OCI-M2 (cell line): ENCODE data around the gene ADH4.
"Not testable (repeated sequence)": the region's sequence is repeated elsewhere in the genome, so short reads cannot be mapped to it uniquely, and the experiment has no call there.

Source experiments
- DNase-seq: peaks from one replicate; lab custom pipeline; 2025; ENCODE audit not compliant: unreplicated experiment; lab: John Stamatoyannopoulos, UW

ADH4 gene

GRCh38 chr4:99084595-99084994, 59.5 kb downstream of the ADH4 start:
- DNase-seq: no peak

- no peak for DNase-seq
These were observed 61.9 kb downstream of the ADH4 start for GRCh38 chr4:99082192-99082591.

- not testable (repeated sequence) for DNase-seq
These were observed 63.2 kb downstream of the ADH4 start for GRCh38 chr4:99080869-99081268.

GRCh38 chr4:99079625-99080295, 64.3 kb downstream of the ADH4 start:
- DNase-seq: no peak

GRCh38 chr4:99078931-99079624, 65.0 kb downstream of the ADH4 start:
- DNase-seq: no peak

- no peak for DNase-seq
These were observed 65.8 kb downstream of the ADH4 start for GRCh38 chr4:99078336-99078735.

GRCh38 chr4:99077177-99077576, 66.9 kb downstream of the ADH4 start:
- no peak for DNase-seq

GRCh38 chr4:99076292-99076976, 67.7 kb downstream of the ADH4 start:
- DNase-seq: no peak

- no peak for DNase-seq
These were observed 69.3 kb downstream of the ADH4 start for GRCh38 chr4:99074816-99075215.
